Psoas muscle (tissue), 8 donors: Measurements from ENCODE around the gene ZC3H12C. TPM values are rescaled to one million over a fixed set of nuclear protein-coding genes. Genes with fewer than 3 reads are reported as not detected.

Experiments
- ATAC-seq, 4 donors: fragments of 200-7000 bp; cut with Tn5 transposase; one replicate each; pipeline ENCODE4 v1.9.1; 2020; ENCODE audit warnings: moderate library complexity in 3 of 4, mild to moderate bottlenecking in 2 of 4
- DNase-seq, 2 donors: peaks; one replicate each; pipeline ENCODE4 v3.0.0-alpha.2; 2020
- H3K27ac ChIP-seq: fragments of 200-600 bp; one replicate; pipeline ENCODE4 v1.8.0; 2022
- H3K27me3 ChIP-seq, 3 donors: fragments of 200-600 bp in 1 of 3; one replicate each; pipeline versions ENCODE4 v1.6.1 to v1.8.0; 2013 to 2022; ENCODE audit warnings: low read length in 2 of 3, mild to moderate bottlenecking in 2 of 3, moderate library complexity in 1 of 3; ENCODE audit not compliant: insufficient read depth in 3 of 3
- H3K36me3 ChIP-seq, 2 donors: fragments of 200-600 bp in 1 of 2; one replicate each; pipeline versions ENCODE4 v1.6.1 to v1.8.0; 2013 to 2022; ENCODE audit warnings: low read depth in 1 of 2, mild to moderate bottlenecking in 1 of 2, moderate library complexity in 1 of 2; ENCODE audit not compliant: insufficient read depth in 1 of 2
- H3K4me1 ChIP-seq: fragments of 200-600 bp; one replicate; pipeline ENCODE4 v1.8.0; 2022
- H3K4me3 ChIP-seq: fragments of 200-600 bp; one replicate; pipeline ENCODE4 v1.8.0; 2022; ENCODE audit warnings: mild to moderate bottlenecking
- H3K9me3 ChIP-seq: fragments of 200-600 bp; one replicate; pipeline ENCODE4 v1.8.0; 2022
- CTCF ChIP-seq: fragments of 200-600 bp; IDR thresholded peaks from one replicate; pipeline ENCODE4 v1.8.0; 2022; ENCODE audit warnings: antibody characterized with exemption
- WGBS, 3 donors: extraction: QIAGEN DNeasy Blood & Tissue Kit; methylation state at CpG; one replicate each; pipeline versions ENCODE4 v1.1.6 to v1.1.7; 2013; 5-methylcytosine and 5-hydroxymethylcytosine counted together
- intact Hi-C, 2 donors: fragments of 100-400 bp; cut with DNase I; formaldehyde crosslinking; loops; one replicate each; pipeline versions ENCODE4 v1.11.0 to v1.14.2; 2022
- polyA plus RNA-seq, 3 donors: library from polyadenylated mRNA; stranded (reverse); fragments of 200-250 nt; gene quantifications; one replicate each; pipeline ENCODE4 v1.2.3, GENCODE V29; 2013
- total RNA-seq, 4 donors: library from RNA; stranded (reverse); fragmentation: NEBNext Ultra II Directional in 2 of 4; extraction: Animal tissue kit (Norgen Biotek cat#: 25700) in 2 of 4; gene quantifications; one replicate each; pipeline versions ENCODE4 v1.2.1 to v1.2.4, GENCODE V29; 2021 to 2023
- donor health status: healthy with polysubstance abuse.
- donor health status: DM: no; HTN: no; CAD: no; lungs with moderate emphysema.
- donor health status: Bipolar disorder and iron deficiency.
- donor health status: healthy.
- donor health status: DM: yes; HTN: yes; CAD: no.
- donor health status: DM: no; HTN: no; CAD: no.
- donor health status: DM: no; HTN: no; CAD: no.
- donor health status: DM: yes; HTN: yes; CAD: no.

The ZC3H12C gene
- total and polyA plus RNA-seq, 7 donors = 2.3 to 27.4 (median 17.5) TPM

DNA sequence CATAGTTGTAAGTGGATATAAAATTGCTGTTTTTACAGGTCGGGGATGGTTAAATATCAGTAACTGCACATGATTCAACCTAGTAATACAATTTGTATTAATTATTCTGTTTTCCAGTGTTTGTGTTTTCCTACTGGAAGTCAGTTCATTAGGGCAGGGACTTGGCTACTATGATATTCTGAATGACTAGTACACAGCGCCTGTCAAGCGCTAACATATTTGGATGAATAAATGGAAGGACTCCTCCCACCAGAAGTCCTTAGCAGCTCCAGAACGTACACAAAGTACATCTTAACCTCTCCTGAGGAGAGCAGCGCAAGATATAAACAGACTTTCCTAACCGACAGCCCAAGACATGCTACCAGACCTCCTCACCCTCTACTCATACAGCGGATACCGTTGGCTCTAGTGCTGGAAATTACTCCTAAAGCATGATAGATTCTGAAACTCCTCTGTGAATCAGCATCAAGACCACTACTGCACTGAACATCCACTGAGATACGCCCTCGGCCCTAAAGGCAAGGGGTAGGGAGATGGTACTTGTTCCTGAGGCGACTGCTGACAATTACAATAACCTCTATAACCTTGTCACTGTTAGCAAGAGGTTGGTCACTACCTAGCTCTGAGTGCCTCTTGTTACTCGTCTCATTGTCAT, 124.2 kb downstream of the ZC3H12C start:
- no peak overlapping the region for H3K4me3 ChIP-seq
- H3K4me1 ChIP-seq = no peaks in the 10 kb centered on the region
- 87 to 90% (median 87%) methylated on average over 12 of the region's 12 CpGs for WGBS, 3 donors
- ATAC-seq (no peak), DNase-seq (no peak)
- H3K27me3 ChIP-seq = no peaks in the 10 kb centered on the region
- TF ChIP-seq CTCF = no peak
- peaks cover 0 to 2% of the 10 kb centered on the region in 2 donors for H3K36me3 ChIP-seq
- H3K9me3 ChIP-seq = no peaks in the 10 kb centered on the region
- H3K27ac ChIP-seq = no peak overlapping the region
- intact Hi-C loops = no loop called here

DNA sequence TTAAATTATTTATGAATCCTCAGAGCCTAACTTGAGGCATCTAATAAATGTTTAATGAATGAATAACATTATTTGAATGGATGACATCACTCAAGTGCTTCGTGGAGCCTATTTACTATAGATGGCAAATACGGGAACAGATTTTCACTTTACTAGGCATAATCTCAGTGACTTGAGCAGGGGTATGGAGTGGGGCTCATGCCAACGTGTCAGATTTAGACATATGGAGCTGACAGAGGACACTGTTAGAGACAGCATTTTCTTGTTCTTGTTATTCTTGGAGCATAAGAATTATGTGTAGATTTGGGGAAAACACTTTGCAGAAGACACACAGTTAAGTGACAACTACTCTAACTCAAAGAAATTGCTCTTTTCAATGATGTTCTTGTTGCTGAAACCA, 124.7 kb downstream of the ZC3H12C start:
- no peaks in the 10 kb centered on the region for H3K9me3 ChIP-seq
- 57 to 61% (median 59%) methylated on average over 3 of the region's 3 CpGs for WGBS, 3 donors
- TF ChIP-seq CTCF = no peak
- no peak overlapping the region for H3K27ac ChIP-seq
- no peaks in the 10 kb centered on the region for H3K4me1 ChIP-seq
- DNase-seq (no peak), ATAC-seq (no peak)
- intact Hi-C loops = no loop called here
- no peak overlapping the region for H3K4me3 ChIP-seq
- no peaks in the 10 kb centered on the region for H3K27me3 ChIP-seq
- peaks cover 0 to 2% of the 10 kb centered on the region in 2 donors for H3K36me3 ChIP-seq

DNA sequence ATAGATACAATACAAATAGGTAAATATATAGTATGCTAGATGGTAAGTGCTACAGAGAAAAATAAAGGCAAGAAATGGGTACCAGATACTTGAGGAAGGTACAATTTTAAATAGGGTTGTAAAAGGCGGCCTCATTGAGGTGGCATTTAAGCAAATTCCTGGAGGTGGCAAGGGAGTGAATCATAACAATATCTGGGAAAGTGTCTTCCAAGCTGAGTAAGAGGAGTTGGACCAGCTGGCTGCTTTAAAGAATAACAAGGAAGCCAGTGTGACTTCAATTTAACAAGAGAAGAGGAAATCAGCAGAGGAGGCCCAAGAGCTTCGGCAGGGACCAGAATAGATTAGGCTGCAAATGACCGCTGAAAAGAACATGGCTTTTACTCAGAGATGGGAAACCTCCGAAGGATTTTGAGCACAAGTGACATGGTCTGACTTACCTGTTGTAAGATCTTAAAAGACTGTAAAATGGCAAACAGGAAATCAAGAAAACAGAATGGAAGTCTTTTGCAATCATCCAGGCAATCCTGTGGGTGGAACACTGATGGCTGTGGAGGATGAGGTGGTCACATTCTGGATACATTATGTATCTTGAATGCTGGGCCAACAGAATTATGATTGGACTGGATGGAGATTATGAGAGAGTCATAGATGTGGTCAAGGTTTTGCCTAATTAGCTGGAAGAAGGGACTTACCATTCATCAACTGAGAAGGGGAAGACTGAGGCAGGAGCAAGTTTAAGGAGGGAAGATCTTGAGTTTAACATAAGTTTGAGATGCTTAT, 126.0 kb downstream of the ZC3H12C start:
- no peak for TF ChIP-seq CTCF
- no peak overlapping the region for H3K27ac ChIP-seq
- H3K36me3 ChIP-seq = peaks cover 0 to 2% of the 10 kb centered on the region in 2 donors
- intact Hi-C loops = no loop called here
- ATAC-seq = no peak
- DNase-seq = no peak
- no peaks in the 10 kb centered on the region for H3K4me1 ChIP-seq
- no peaks in the 10 kb centered on the region for H3K9me3 ChIP-seq
- H3K4me3 ChIP-seq = no peak overlapping the region
- H3K27me3 ChIP-seq = no peaks in the 10 kb centered on the region
- WGBS, 3 donors = 92 to 96% (median 96%) methylated on average over 4 of the region's 4 CpGs

Other genes starting within 250 kb of the ZC3H12C start
- gene RDX, start 203.2 kb downstream of the ZC3H12C start, total RNA-seq = 100 to 1,000 TPM; 115 to 206 (median 144) TPM
- gene RDX, start 203.2 kb downstream of the ZC3H12C start, polyA plus RNA-seq = 10 to 100 TPM; 27.8 to 63.4 (median 42.6) TPM